Measurements from ENCODE around the gene UBE2R2.

Gene UBE2R2

GRCh38 chr9:33914887-33915628, 98.1 kb downstream of the UBE2R2 start:
- Histone ChIP-seq H3K36me3 (ENCODE audit: control insufficient read depth, insufficient read depth, low read length) (peaks cover 18% of the 10 kb centered on the region), H3K4me1 (ENCODE audit: control insufficient read depth, insufficient read depth, low read length) (no peaks in the 10 kb centered on the region), H3K27ac (ENCODE audit: low read depth, low read length) (no peak overlapping the region), H3K4me3 (ENCODE audit: low read length) (no peak overlapping the region), H3K27me3 (ENCODE audit: control insufficient read depth, insufficient read depth, low read length) (no peaks in the 10 kb centered on the region), H3K9ac (ENCODE audit: low read length) (no peak overlapping the region)

- Histone ChIP-seq H3K36me3 (ENCODE audit: control insufficient read depth, insufficient read depth, low read length) (peaks cover 28% of the 10 kb centered on the region), H3K4me3 (ENCODE audit: low read length) (no peak overlapping the region), H3K27ac (ENCODE audit: low read depth, low read length) (no peak overlapping the region), H3K4me1 (ENCODE audit: control insufficient read depth, insufficient read depth, low read length) (no peaks in the 10 kb centered on the region), H3K9ac (ENCODE audit: low read length) (no peak overlapping the region), H3K27me3 (ENCODE audit: control insufficient read depth, insufficient read depth, low read length) (no peaks in the 10 kb centered on the region)
These were observed 100.1 kb downstream of the UBE2R2 start for GRCh38 chr9:33917036-33917435.

- H3K9ac ChIP-seq (ENCODE audit: low read length): no peak overlapping the region
- H3K27ac ChIP-seq (ENCODE audit: low read depth, low read length): no peak overlapping the region
- no peaks in the 10 kb centered on the region for H3K4me1 ChIP-seq (ENCODE audit: control insufficient read depth, insufficient read depth, low read length)
- H3K4me3 ChIP-seq (ENCODE audit: low read length): no peak overlapping the region
- peaks cover 47% of the 10 kb centered on the region for H3K36me3 ChIP-seq (ENCODE audit: control insufficient read depth, insufficient read depth, low read length)
- no peaks in the 10 kb centered on the region for H3K27me3 ChIP-seq (ENCODE audit: control insufficient read depth, insufficient read depth, low read length)
These were observed 102.4 kb downstream of the UBE2R2 start for GRCh38 chr9:33919276-33919897.

- H3K36me3 ChIP-seq (ENCODE audit: control insufficient read depth, insufficient read depth, low read length): peaks cover 55% of the 10 kb centered on the region
- no peaks in the 10 kb centered on the region for H3K4me1 ChIP-seq (ENCODE audit: control insufficient read depth, insufficient read depth, low read length)
- no peak overlapping the region for H3K27ac ChIP-seq (ENCODE audit: low read depth, low read length)
- no peak overlapping the region for H3K4me3 ChIP-seq (ENCODE audit: low read length)
- no peak overlapping the region for H3K9ac ChIP-seq (ENCODE audit: low read length)
- no peaks in the 10 kb centered on the region for H3K27me3 ChIP-seq (ENCODE audit: control insufficient read depth, insufficient read depth, low read length)
These were observed 105.3 kb downstream of the UBE2R2 start for GRCh38 chr9:33921967-33922895.

GRCh38 chr9:33923079-33923478, 106.1 kb downstream of the UBE2R2 start:
- Histone ChIP-seq H3K27ac (ENCODE audit: low read depth, low read length) (no peak overlapping the region), H3K4me3 (ENCODE audit: low read length) (no peak overlapping the region), H3K4me1 (ENCODE audit: control insufficient read depth, insufficient read depth, low read length) (no peaks in the 10 kb centered on the region), H3K36me3 (ENCODE audit: control insufficient read depth, insufficient read depth, low read length) (peaks cover 55% of the 10 kb centered on the region), H3K27me3 (ENCODE audit: control insufficient read depth, insufficient read depth, low read length) (no peaks in the 10 kb centered on the region), H3K9ac (ENCODE audit: low read length) (no peak overlapping the region)

- no peak overlapping the region for H3K27ac ChIP-seq (ENCODE audit: low read depth, low read length)
- H3K9ac ChIP-seq (ENCODE audit: low read length): no peak overlapping the region
- H3K4me3 ChIP-seq (ENCODE audit: low read length): no peak overlapping the region
- no peaks in the 10 kb centered on the region for H3K27me3 ChIP-seq (ENCODE audit: control insufficient read depth, insufficient read depth, low read length)
- H3K4me1 ChIP-seq (ENCODE audit: control insufficient read depth, insufficient read depth, low read length): no peaks in the 10 kb centered on the region
- H3K36me3 ChIP-seq (ENCODE audit: control insufficient read depth, insufficient read depth, low read length): peaks cover 53% of the 10 kb centered on the region
These were observed 107.2 kb downstream of the UBE2R2 start for GRCh38 chr9:33923998-33924701.

GRCh38 chr9:33924978-33925797, 108.2 kb downstream of the UBE2R2 start:
- H3K4me1 ChIP-seq (ENCODE audit: control insufficient read depth, insufficient read depth, low read length): no peaks in the 10 kb centered on the region
- H3K4me3 ChIP-seq (ENCODE audit: low read length): no peak overlapping the region
- peaks cover 50% of the 10 kb centered on the region for H3K36me3 ChIP-seq (ENCODE audit: control insufficient read depth, insufficient read depth, low read length)
- no peak overlapping the region for H3K9ac ChIP-seq (ENCODE audit: low read length)
- H3K27ac ChIP-seq (ENCODE audit: low read depth, low read length): no peak overlapping the region
- no peaks in the 10 kb centered on the region for H3K27me3 ChIP-seq (ENCODE audit: control insufficient read depth, insufficient read depth, low read length)

- H3K27ac ChIP-seq (ENCODE audit: low read depth, low read length): no peak overlapping the region
- H3K36me3 ChIP-seq (ENCODE audit: control insufficient read depth, insufficient read depth, low read length): peaks cover 46% of the 10 kb centered on the region
- H3K9ac ChIP-seq (ENCODE audit: low read length): no peak overlapping the region
- no peak overlapping the region for H3K4me3 ChIP-seq (ENCODE audit: low read length)
- H3K4me1 ChIP-seq (ENCODE audit: control insufficient read depth, insufficient read depth, low read length): no peaks in the 10 kb centered on the region
- no peaks in the 10 kb centered on the region for H3K27me3 ChIP-seq (ENCODE audit: control insufficient read depth, insufficient read depth, low read length)
These were observed 110.0 kb downstream of the UBE2R2 start for GRCh38 chr9:33926746-33927485.

- H3K9ac ChIP-seq (ENCODE audit: low read length): no peak overlapping the region
- H3K4me3 ChIP-seq (ENCODE audit: low read length): no peak overlapping the region
- no peaks in the 10 kb centered on the region for H3K27me3 ChIP-seq (ENCODE audit: control insufficient read depth, insufficient read depth, low read length)
- peaks cover 51% of the 10 kb centered on the region for H3K36me3 ChIP-seq (ENCODE audit: control insufficient read depth, insufficient read depth, low read length)
- no peak overlapping the region for H3K27ac ChIP-seq (ENCODE audit: low read depth, low read length)
- no peaks in the 10 kb centered on the region for H3K4me1 ChIP-seq (ENCODE audit: control insufficient read depth, insufficient read depth, low read length)
These were observed 110.7 kb downstream of the UBE2R2 start for GRCh38 chr9:33927694-33928093.

- H3K27me3 ChIP-seq (ENCODE audit: control insufficient read depth, insufficient read depth, low read length): no peaks in the 10 kb centered on the region
- peaks cover 48% of the 10 kb centered on the region for H3K36me3 ChIP-seq (ENCODE audit: control insufficient read depth, insufficient read depth, low read length)
- no peak overlapping the region for H3K4me3 ChIP-seq (ENCODE audit: low read length)
- no peaks in the 10 kb centered on the region for H3K4me1 ChIP-seq (ENCODE audit: control insufficient read depth, insufficient read depth, low read length)
- no peak overlapping the region for H3K9ac ChIP-seq (ENCODE audit: low read length)
- no peak overlapping the region for H3K27ac ChIP-seq (ENCODE audit: low read depth, low read length)
These were observed 114.4 kb downstream of the UBE2R2 start for GRCh38 chr9:33931326-33931725.

Measured in rectal smooth muscle tissue (tissue), 1 donor.